GM21360 (cell line): Measurements from ENCODE around the gene SERHL2.
"Not testable (repeated sequence)": the region's sequence is repeated elsewhere in the genome, so short reads cannot be mapped to it uniquely, and the experiment has no call there.

Source experiments
- ATAC-seq: cut with Tn5 transposase; IDR thresholded peaks from one replicate; pipeline ENCODE4 v1.9.1; 2021; ENCODE audit warnings: mild to moderate bottlenecking, moderate library complexity; ENCODE audit not compliant: unreplicated experiment

Gene SERHL2

DNA sequence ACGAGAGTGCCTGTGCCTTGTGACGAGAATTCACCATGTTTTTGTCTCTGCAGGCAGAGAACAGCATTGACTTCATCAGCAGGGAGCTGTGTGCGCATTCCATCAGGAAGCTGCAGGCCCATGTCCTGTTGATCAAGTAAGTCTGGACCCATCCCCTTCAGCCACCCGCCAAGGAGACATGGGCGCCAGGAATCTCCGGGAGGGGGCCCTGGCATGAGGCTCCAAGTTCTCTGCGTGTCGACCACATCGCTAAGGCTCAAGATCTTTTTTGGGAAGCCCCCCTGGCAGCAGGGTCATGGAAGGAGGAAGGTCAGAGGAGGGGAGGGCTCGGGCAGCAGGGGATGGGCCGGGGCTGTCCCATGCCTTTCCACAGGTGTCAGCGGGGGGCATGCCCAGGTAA lies 17.3 kb downstream of the SERHL2 start:
- ATAC-seq: not testable (repeated sequence)

DNA sequence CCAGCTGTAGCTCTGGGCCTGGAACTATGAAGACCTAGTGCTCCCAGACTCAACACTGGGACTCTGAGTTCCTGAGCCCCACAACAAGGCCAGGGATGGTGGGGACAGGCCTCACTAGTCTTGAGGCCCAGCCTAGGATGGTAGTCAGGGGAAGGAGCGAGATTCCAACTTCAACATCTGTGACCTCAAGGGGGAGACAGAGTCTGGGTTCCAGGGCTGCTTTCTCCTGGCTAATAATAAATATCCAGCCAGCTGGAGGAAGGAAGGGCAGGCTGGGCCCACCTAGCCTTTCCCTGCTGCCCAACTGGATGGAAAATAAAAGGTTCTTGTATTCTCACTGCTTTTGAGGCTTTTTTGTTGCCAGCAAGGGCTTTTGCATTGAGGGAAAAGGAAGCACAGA lies 20.3 kb downstream of the SERHL2 start:
- not testable (repeated sequence) for ATAC-seq

DNA sequence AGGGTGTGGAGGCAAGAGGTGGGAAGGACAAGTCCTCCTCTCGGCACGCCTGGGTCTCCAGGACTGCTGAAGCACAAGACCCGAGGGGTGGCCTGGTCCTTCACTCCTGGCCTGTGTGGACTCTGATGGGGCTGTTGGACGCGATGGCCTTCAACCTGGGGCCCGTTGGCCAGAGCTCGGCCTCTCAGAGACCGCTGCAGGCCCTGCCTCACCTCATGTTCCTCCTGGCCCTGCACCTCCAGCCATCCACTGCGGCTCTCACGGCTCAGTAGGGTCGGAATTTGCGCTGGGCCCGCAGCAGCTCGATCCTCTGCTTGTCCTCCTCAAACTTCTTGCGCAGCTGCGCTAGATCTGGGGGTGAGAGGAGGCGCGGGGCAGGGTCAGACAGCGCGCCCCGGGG lies 20.7 kb downstream of the SERHL2 start:
- ATAC-seq: not testable (repeated sequence)

DNA sequence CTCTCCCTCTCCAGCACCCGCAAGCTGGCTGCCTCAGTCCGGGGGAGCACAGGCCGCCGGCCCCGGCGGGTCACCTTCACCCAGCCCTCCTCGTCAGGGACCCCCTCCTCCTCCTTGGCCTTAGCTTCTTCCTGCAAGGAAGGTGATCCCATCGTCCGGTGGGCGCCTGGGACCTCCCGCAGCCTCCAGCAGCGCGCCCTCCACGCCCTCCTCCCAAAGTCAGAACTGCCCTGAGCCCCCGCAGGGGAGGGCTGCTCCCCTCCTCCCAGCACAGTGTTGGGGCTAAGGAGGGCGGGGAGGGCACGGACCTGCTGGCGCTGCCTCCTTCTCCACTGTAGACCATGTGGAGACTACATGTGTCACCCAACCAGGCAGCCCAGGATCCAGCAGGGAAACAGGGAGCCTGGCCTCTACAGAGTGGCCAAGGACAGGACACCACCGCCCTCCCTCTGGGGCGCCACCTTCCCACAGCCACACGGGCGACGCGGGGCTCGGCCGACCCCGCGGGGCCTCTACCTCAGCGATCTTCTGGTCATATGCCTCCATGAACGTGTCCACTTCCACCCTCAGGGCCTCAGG lies 22.3 kb downstream of the SERHL2 start:
- ATAC-seq: not testable (repeated sequence)

DNA sequence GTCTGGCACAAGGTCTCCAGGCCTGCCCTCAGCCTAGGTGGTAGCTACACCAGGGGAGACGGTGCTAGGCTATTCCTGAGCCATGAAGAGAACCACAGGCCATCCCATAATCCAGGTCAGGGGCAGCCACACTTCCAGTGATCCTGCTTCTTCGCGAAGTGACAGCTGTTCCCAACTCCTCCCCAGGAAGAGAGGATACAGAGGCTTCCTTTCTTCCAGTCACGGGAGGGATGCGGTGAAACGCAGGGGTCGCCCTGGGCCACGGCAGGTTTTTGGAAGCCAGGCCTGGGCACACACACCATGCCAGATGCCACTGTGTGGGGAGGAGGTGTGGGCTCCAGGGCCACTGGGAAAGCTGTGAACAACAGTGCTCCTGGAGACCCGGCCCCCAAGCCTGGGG lies 23.4 kb downstream of the SERHL2 start:
- ATAC-seq: not testable (repeated sequence)

DNA sequence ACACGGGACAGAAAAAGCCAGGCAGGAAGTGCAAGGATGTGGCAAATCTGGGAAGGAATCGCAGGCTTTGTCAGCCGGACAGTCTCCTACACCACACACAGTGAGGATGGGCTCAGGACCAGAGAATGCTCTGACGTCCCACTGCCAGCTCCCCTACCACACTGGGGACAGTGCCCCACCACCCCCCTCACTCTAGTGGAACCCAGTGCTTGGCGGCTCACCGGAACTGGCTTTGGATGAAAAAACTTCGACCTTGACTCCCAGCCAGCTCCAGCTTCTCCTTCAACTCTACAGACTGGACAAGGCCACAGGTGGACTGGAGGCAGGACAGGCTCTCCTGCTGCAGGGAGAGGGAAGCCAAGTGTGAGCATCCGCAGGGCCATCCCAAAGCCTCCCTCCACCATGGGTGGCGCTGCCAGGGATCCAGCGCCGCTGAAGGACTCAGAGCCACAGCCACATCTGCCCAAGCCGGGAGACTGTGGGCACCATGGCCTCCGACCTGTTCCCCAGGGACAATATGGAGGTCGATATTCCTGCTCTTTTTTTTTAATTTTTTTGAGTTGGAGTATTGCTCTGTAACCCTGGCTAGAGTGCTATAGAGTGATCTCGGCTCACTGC lies 24.0 kb downstream of the SERHL2 start:
- no peak for ATAC-seq

DNA sequence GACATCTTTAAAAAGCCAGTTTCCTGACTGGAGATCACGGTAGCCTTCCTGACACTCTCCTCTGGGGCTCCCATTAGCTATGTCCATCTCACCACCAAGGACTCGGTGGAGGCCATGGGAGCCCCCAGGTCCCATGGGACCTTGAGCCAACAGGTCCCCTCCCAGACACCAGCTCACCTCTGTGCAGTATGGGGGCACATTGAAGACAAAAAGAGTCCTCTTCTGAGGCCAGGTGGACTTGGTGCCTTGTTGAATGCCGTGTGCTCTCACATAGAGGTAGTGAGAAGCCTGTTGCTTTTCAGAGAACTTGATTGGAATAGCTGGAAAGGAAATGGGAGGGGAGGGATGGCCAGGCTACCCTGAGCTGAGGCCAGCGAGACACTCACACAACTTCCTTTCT lies 26.3 kb downstream of the SERHL2 start:
- not testable (repeated sequence) for ATAC-seq

DNA sequence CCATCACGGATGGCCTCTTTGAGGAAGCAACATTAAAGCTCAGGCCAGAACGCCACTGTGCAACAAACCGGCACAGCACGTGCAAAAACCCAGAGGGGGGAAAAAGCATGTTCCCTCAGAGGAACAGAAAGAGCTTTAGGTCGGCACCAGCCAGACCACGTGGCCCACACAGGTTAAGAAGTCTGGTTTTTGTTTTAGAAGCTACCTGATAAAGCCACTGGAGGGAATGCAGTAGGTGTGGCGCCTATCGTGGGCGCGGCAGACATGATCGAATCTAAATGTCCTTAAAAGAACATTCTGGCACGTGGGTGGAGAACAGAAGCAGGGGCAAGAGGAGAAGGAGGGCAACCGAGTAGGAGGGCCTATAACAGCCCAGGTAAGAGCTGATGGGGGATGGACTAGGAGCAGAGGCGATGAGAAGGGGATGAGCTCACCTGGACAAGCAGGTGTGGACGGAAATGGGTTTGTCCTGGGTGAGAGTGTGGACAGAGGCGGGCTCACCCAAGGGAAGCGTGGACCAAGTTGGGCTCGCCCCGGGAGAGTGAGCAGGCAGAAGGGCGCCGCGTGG lies 27.5 kb downstream of the SERHL2 start:
- not testable (repeated sequence) for ATAC-seq

DNA sequence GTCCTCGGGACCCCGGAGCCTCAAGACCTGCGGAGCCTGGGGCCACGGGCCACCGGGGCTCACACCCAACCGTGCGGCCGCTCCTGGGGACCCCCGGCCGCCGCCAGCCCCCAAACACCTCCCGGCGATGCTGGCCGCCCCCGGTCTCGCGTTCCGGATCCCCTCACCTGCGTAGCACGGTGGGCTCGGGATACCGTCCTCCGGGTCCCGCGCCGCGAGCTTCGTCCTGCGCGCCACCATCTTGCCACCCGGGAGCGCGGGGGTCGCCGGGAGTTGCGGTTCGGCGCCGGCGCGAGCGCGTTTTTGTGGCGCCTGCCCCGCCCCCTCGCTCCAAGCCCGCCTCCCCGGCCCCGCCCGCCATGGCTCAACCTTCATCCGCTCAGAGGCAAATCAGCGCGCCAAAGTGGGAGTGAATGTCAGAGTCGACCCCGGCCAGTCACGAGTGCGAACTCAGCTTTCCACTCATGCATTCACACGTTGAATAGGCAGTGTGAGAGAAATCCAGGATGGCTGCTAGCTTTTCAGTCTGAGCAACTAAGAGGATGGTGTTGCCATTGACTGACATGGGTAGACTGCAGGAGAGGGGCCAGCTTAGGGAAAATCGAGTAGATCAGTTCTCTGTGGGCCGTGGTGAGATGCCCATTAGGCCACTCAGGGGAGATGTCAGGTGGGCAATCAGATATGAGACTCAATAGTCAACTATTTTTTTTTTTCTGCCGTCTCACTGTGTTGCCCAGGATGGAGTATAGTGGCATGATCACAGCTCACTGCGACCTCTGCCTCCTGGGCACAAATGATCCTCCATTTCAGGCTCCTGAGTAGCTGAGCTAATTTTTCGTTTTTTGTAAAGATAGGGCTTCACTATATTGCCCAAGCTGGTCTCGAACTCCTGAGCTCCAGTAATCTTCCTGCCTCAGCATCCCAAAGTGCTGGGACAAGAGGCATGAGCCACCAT lies 28.3 kb downstream of the SERHL2 start:
- no peak for ATAC-seq

DNA sequence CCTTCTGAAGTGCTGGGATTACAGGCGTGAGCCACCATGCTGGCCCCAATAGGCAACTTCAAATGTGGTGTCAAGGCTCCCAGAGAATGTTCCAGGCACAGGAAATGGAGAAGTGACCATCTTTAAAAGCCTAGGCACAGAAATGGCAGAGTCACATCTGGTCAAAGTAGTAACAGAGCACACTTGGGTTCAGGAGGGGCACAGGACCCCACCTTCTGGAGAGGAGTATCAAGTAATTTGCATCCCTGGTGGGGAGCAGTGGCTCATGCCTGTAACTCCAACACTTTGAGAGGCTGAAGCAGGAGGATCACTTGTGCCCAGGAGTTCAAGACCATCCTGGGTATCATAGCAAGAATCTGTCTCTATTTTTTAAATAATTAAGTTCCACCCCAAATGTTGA lies 29.2 kb downstream of the SERHL2 start:
- ATAC-seq: no peak

DNA sequence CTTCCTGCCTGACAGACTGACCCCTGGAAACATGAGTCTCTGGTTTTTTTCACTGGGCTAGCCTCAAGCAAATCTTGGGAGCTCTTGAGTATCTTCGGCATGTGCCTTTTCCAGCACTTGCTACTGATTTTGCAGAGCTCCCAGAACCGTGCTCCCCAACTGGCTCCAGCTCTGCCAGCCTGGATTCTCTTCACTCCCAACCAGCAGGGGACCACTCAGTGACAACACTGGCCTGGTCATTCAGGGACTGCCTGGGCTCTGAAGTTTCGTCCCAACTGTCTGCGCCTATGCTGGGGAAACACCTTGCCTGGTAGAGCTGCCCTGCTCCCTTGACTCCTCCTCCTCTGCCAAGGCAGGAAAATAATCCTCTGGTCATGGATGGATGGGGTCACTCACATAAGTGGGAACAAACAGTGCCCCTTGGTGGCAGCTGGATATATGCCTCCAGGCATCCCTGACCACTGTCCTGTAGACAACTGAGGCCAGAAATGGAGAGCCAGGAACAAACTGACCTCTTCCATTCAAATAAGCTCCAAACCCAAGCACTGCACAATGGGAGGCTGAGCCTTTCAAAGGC lies 30.7 kb downstream of the SERHL2 start:
- no peak for ATAC-seq

DNA sequence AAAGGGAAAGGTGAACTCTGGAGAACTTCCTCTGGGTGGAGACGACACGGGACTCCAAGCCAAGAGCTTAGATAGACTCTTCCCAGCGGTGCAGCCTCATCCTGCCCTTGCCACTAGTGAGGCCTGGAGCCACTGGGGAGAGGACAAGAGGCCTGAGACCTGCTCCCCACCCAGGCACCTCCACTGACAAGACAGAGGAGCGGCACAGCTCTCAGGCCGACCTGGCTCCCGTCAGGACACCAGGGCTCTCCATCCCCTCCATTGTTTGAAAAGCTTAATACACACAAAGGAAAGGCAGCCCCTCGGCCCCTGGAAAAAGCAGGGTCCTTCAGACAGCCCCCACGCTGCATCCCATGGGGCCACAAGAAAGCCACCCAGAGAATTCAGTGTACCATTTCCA lies 31.3 kb downstream of the SERHL2 start:
- ATAC-seq: no peak

DNA sequence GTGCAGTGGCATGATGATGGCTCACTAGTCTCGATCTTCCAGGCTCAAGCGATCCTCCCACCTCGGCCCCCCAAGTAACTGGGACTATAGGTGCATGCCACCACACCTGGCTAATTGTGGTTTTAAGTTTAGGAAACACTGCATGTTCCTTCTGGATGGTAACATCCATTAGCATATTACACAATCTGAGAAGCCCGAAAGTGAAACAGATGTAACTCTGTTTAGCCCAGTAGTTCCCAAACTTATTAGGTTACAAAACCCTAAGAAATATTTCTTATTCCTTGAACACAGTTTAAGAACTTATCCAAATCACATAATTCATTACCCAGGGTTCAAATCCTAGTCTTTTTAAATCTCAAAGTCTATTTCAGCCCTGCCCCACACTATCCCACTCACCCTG lies 32.6 kb downstream of the SERHL2 start:
- ATAC-seq: no peak

DNA sequence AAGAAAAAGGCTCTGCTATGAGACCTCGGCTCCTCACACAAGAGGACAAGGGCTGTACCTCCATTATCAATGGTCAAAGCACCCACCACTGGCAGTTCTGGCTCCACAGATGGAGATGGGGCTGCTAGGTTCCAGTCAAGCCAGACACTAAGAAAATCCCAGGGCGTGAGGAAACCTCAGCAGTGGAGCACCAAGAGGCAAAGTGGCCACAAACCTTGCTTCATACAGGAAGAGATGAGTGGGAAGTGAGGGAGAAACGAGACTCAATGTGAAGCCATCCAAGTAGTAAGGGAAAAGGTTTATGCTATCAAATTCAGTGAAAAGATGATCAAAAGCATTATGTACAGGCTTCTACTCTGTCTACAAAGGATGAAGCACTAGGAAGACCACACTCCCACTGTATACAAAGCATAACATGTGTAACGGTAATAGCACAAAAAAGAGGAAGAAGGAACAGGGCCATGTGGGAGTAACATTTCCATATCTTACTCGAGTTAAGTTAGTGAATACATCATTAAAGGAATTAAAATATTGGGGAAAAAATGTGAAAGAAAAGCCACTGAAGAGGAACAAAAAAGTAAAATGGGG lies 33.9 kb downstream of the SERHL2 start:
- ATAC-seq: no peak

DNA sequence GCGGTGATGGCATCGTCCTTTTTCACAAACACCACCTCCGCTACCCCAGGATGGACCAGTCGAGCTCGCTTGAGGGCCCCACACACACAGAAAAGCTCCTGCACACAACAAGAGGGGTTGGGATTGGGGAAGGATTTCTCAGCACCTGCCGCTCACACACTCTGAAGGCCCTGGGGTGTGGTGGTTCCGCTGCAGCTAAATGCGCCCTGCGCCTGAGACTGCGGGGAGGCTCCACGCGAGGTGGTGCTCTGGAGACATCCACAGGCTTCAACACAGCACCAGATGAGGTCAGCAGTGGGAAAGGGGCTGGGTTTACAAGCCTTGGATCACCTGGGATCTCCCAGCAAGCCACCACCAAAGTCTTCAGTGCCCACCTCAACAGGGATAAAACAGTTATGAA lies 38.2 kb downstream of the SERHL2 start:
- ATAC-seq: no peak

DNA sequence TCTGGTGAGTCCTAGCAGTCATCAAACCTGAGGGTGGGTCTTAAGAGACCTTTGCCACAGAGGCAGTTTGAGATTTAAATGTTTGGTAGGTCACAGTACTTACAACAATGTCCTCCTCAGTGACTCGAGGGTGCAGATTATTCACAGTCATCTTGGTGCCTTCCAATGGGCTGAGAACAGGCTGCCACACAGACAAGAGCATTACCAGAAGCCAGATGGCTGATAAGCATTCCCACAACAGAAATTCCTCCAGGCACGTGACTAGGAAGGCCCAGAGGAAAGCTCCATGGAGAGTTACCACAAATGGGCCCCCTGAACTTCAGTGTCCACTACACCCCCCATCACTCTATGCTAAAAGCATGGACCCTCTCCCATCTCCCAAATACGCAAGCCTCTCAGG lies 41.7 kb downstream of the SERHL2 start:
- no peak for ATAC-seq

DNA sequence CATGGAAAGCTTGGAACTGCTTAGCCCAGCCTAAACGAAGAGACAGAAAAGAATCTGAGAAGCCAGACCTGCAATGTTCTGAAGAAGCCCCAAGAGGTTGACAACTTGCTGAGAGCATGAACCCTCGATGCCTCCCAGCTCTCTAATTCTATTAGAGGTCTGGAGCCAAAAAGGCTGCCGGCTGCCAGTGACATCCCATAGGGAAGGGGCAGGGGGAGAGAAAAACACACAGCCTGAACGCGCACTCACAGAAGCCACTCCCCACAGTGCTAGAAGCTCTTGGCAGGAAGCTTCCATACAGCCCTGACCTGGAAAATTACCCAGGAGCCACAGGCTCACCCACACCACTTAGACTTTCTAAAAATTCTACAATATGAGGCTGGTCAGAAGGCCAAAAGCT lies 42.6 kb downstream of the SERHL2 start:
- no peak for ATAC-seq

DNA sequence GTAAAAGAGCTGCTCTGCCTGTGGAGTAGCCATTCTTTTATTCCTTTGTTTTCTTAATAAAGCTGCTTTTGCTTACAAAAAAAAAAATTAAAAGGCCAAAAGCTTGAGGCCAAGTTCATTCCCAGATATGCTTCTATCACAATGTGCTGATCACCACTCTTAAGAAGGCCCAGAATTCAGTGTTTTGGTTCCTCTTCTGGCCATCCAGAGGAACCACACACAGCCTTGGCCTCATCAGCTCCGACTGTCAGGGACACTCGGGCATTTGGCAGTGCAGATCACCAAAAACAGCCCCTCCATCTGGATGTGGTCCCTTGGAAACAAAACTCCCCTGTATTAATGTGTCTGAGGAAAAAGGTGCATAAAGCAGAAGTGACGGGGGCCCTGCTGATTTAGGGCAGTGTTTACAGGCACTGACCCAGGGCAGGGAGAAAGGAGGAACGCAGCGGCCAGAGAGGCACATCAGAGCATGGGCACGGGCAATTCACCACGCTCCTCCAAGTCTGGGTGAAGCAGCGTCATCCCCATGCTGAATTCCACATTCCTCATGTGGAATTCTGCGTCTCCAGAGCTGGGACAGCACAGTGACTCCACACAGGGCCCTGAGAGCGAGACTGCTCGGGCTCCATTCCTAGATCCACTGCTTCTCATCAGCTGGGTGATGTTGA lies 43.2 kb downstream of the SERHL2 start:
- no peak for ATAC-seq

DNA sequence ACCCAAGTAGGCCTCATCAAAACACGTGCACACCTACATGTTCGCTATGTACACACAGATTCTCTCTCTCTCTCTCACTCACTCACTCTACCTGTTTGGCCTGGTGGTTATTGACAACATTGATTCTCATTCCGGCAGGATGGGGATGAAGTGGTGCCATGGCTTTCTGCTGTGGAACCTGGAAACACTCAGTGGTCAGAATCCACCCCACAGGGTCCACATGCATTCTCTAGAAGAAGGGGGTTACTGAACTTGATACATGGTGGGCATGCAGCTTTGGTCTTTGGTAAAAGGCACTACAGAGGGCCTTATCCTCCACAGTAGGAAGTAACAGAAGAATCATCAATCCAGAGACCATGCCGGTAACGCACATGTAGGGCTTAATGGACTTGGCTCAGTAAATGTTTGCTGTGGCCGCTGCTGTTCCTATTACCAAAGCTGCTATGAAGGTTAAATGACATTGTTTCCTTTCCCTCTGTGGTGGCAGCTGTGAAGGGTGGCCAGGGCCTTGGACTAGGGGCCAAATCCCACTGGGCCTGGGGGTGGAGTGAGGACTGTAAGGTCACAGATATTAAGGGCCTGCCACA lies 48.2 kb downstream of the SERHL2 start:
- ATAC-seq: no peak

DNA sequence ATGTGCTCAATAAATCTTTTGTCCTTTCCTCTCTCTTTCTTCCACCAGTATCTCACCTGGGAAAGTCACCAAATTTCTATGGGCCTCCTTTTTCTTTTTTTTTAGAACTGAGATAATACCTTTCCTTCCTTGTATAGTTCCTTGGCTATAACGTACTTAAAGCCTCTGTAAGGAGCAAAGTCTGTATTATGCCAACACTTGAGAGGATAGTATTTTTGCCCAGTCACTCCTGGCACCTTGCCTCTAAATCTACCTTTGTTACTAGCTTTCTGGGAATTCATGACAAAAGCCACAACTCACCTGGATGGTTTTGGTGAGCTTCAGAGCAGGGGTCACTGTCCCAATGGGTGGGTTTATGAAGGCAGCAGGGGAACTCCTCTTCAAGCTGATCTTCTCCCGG lies 48.7 kb downstream of the SERHL2 start:
- no peak for ATAC-seq
